Gastrocnemius medialis (tissue), 4 donors: ENCODE measurements around the gene FAM83G. TPM values are rescaled to one million over a fixed set of nuclear protein-coding genes. Genes with fewer than 3 reads are reported as not detected.

Source experiments
- ATAC-seq, 2 donors: fragments of 150-250 bp; one replicate each; pipeline ENCODE4 v1.9.1; 2016
- DNase-seq, 2 donors: peaks; one replicate each; pipeline ENCODE4 v3.0.0-alpha.2; 2019
- H3K27ac ChIP-seq, 4 donors: fragments of 200-600 bp; sonication (generic); 1 replicate in 1 of 4; 2 replicates in 3 of 4; pipeline ENCODE4 v1.5.1; 2016 to 2018; ENCODE audit warnings: mild to moderate bottlenecking in 2 of 4, moderate library complexity in 1 of 4
- H3K27me3 ChIP-seq, 3 donors: fragments of 200-600 bp; sonication (generic) in 2 of 3; 1 replicate in 1 of 3; 2 replicates in 2 of 3; pipeline versions ENCODE4 v1.5.1 to v1.6.0; 2016 to 2019; ENCODE audit warnings: mild to moderate bottlenecking in 1 of 3, moderate library complexity in 1 of 3
- H3K36me3 ChIP-seq, 2 donors: fragments of 200-600 bp; sonication (generic) in 1 of 2; one replicate each; pipeline ENCODE4 v1.5.1; 2017 to 2018
- H3K4me1 ChIP-seq, 2 donors: fragments of 200-600 bp; sonication (generic) in 1 of 2; one replicate each; pipeline ENCODE4 v1.5.1; 2016 to 2017; ENCODE audit warnings: mild to moderate bottlenecking in 2 of 2
- H3K4me3 ChIP-seq, 4 donors: fragments of 200-600 bp; sonication (generic) in 3 of 4; 1 replicate in 1 of 4; 2 replicates in 3 of 4; pipeline ENCODE4 v1.5.1; 2016 to 2019; ENCODE audit warnings: mild to moderate bottlenecking in 2 of 4
- H3K9me3 ChIP-seq, 3 donors: fragments of 200-600 bp; sonication (generic) in 2 of 3; 1 replicate in 1 of 3; 2 replicates in 2 of 3; pipeline ENCODE4 v1.5.1; 2016 to 2019
- CTCF ChIP-seq, 5 experiments: fragments of 450-650 bp in 3 of 5; fragments of 200-600 bp in 2 of 5; sonication (generic) in 2 of 5; IDR thresholded peaks in 4 of 5; conservative IDR thresholded peaks in 1 of 5; 1 replicate in 4 of 5; 2 replicates in 1 of 5; pipeline ENCODE4 v1.5.1; 2016 to 2019; ENCODE audit warnings: antibody characterized with exemption in 5 of 5, mild to moderate bottlenecking in 3 of 5, moderate library complexity in 3 of 5
- POLR2A ChIP-seq, 2 donors: fragments of 450-650 bp; IDR thresholded peaks; one replicate each; pipeline ENCODE4 v1.6.1; 2017; ENCODE audit warnings: antibody characterized with exemption in 2 of 2, mild to moderate bottlenecking in 2 of 2, moderate library complexity in 2 of 2
- in situ Hi-C, 4 donors: fragments of 200-750 bp; cut with MboI; loops; one replicate each; pipeline versions ENCODE4 v1.15.0 to v1.8.0; 2017; ENCODE audit warnings: low sequenced_read_pairs in 4 of 4
- intact Hi-C: fragments of 100-400 bp; cut with DNase I; formaldehyde crosslinking; loops from one replicate; pipeline ENCODE4 v1.15.1; 2023; ENCODE audit warnings: low total_unique reads
- total RNA-seq, 4 donors: library from RNA; depleted of rRNA; stranded (reverse); fragments of >200 nt; gene quantifications; one replicate each; pipeline versions ENCODE4 v1.1.0 to v1.2.3, GENCODE V29; 2016

The FAM83G gene
- total RNA-seq, 4 donors from 2014 or later, result 8.2 to 25.6 (median 16.9) TPM

DNA sequence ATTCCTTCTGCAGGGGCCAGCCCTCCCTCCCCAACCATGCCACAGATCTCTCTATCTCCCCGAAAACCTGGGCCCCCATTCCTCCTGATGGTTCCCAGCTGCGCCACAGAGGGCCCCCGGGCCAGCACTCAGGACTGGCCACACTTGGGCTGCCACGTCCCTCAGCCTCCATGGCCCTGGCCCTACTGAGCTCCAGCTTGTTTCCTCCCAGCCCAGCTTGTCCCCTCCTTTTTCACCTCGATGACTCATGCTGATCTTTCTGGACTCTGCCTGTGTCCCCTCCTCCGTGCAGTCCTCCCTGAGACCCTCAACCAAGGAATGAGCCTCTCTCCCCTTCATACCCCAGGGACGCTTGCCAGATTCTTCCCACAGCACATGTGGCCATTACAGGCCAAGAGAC lies 10.9 kb upstream of the FAM83G start:
- no peak for TF ChIP-seq CTCF (IDR thresholded peaks at IDR 0.05 in 4 of 5, conservative IDR thresholded peaks at IDR 0.05 in 1 of 5)
- no peak for TF ChIP-seq POLR2A (IDR thresholded peaks at IDR 0.05)
- ATAC-seq (no peak), DNase-seq (no peak)
- in situ Hi-C loops (loop anchor here in 2 of 4 donors (10.0 to 25.0 kb wide), 2 partner anchors 51 to 203 kb away; no protein-coding TSS in a partner anchor), intact Hi-C loops (loop anchor here (5.0 kb wide), 1 partner anchor 33 kb away; no protein-coding TSS in a partner anchor)
- H3K36me3 ChIP-seq, result no peaks in the 10 kb centered on the region
- no peaks in the 10 kb centered on the region for H3K4me1 ChIP-seq
- no peak overlapping the region for H3K4me3 ChIP-seq
- no peak overlapping the region for H3K27ac ChIP-seq
- H3K27me3 ChIP-seq, result no peaks in the 10 kb centered on the region
- no peaks in the 10 kb centered on the region for H3K9me3 ChIP-seq

DNA sequence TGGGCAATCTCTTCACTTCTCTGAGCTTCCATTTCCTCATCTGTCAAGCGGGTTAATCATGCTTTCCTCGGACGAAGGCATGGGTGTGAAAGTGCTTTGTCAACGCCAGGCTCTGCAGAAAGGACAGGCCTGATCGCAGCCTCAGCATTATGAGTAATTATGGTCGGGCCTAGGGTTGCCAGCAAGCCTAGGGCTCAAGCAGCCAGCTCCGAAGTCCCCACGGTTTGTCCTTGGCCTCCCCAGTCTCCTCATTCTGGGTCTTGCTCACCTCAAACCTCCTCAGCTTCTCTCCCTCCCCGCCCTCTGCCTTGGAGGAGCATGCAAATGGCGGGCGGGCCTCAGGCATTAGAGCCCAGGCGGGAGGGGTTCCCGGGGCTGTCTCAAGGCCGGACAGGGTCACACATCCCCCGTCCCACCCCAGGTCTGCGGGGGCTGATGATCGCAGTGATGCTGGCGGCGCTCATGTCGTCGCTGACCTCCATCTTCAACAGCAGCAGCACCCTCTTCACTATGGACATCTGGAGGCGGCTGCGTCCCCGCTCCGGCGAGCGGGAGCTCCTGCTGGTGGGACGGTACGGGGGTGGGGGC lies 10.2 kb upstream of the FAM83G start:
- Histone ChIP-seq H3K27ac (no peak overlapping the region), H3K9me3 (no peaks in the 10 kb centered on the region), H3K36me3 (no peaks in the 10 kb centered on the region), H3K27me3 (no peaks in the 10 kb centered on the region), H3K4me1 (no peaks in the 10 kb centered on the region), H3K4me3 (no peak overlapping the region)
- in situ Hi-C loops (loop anchor here in 2 of 4 donors (10.0 to 25.0 kb wide), 2 partner anchors 50 to 202 kb away; no protein-coding TSS in a partner anchor), intact Hi-C loops (loop anchor here (5.0 kb wide), 1 partner anchor 32 kb away; no protein-coding TSS in a partner anchor)
- ATAC-seq, result no peak
- TF ChIP-seq CTCF (IDR thresholded peaks at IDR 0.05 in 4 of 5, conservative IDR thresholded peaks at IDR 0.05 in 1 of 5) (no peak), POLR2A (IDR thresholded peaks at IDR 0.05) (no peak)
- DNase-seq, result no peak

- intact Hi-C loops, result no loop called here
- no peak for TF ChIP-seq CTCF (IDR thresholded peaks at IDR 0.05 in 4 of 5, conservative IDR thresholded peaks at IDR 0.05 in 1 of 5)
- no peak for TF ChIP-seq POLR2A (IDR thresholded peaks at IDR 0.05)
- in situ Hi-C loops, result loop anchor here in 2 of 4 donors (10.0 to 25.0 kb wide), 2 partner anchors 49 to 202 kb away; no protein-coding TSS in a partner anchor
Observed at GRCh38 chr17:19013806-19014627, 9.5 kb upstream of the FAM83G start.

DNA sequence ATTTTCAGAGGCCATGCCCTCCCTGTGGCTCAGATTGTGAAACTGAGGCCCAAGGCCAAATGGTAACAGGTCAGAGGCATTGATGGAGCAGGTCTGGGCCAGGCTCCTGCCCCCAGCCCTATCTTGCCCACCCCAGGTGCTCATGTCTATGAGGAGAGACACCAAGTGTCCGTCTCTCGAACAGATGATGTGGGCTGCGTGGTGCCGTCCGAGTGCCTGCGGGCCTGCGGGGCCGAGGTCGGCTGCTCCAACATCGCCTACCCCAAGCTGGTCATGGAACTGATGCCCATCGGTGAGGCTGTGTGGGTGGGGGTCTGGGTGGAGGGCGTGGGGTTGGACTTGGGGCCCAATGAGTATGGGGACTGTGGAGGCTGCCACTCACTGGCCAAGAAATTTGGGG lies 8.7 kb upstream of the FAM83G start:
- TF ChIP-seq POLR2A (IDR thresholded peaks at IDR 0.05), result no peak
- TF ChIP-seq CTCF (IDR thresholded peaks at IDR 0.05 in 4 of 5, conservative IDR thresholded peaks at IDR 0.05 in 1 of 5), result no peak
- no peak for DNase-seq
- H3K4me3 ChIP-seq, result no peak overlapping the region
- no peaks in the 10 kb centered on the region for H3K9me3 ChIP-seq
- H3K36me3 ChIP-seq, result no peaks in the 10 kb centered on the region
- H3K27ac ChIP-seq, result no peak overlapping the region
- no peaks in the 10 kb centered on the region for H3K27me3 ChIP-seq
- no peak for ATAC-seq
- no peaks in the 10 kb centered on the region for H3K4me1 ChIP-seq
- in situ Hi-C loops (loop anchor here in 2 of 4 donors (10.0 to 25.0 kb wide), 2 partner anchors 48 to 201 kb away; no protein-coding TSS in a partner anchor), intact Hi-C loops (no loop called here)

More at GRCh38 chr17:19013806-19014627, 9.5 kb upstream of the FAM83G start:
- Histone ChIP-seq H3K4me1 (no peaks in the 10 kb centered on the region), H3K4me3 (no peak overlapping the region), H3K36me3 (no peaks in the 10 kb centered on the region), H3K9me3 (no peaks in the 10 kb centered on the region), H3K27ac (no peak overlapping the region), H3K27me3 (no peaks in the 10 kb centered on the region)
- DNase-seq (no peak), ATAC-seq (no peak)
